HL-60 (cell line): Measurements from ENCODE around the gene ZNF507.

Experiments
- POLR2AphosphoS5 ChIP-seq: IDR thresholded peaks from 2 replicates; pipeline ENCODE4 v1.6.1; 2012; ENCODE audit warnings: low read depth
- SPI1 ChIP-seq: IDR thresholded peaks from 2 replicates; pipeline ENCODE4 v1.6.1; 2012; ENCODE audit warnings: low read depth, mild to moderate bottlenecking, borderline replicate concordance
- TF ChIP-seq, protein P1 (sequence below): IDR thresholded peaks from 2 replicates; pipeline ENCODE4 v1.6.1; 2012; ENCODE audit warnings: low read depth; ENCODE audit not compliant: insufficient replicate concordance
- TF ChIP-seq, protein P2 (sequence below): IDR thresholded peaks from one replicate; pipeline ENCODE4 v1.5.1; 2011; ENCODE audit warnings: low read length, control low read depth, inconsistent platforms; ENCODE audit not compliant: insufficient read depth

- TF ChIP-seq POLR2AphosphoS5 (no peak), SPI1 (no peak)
- TF ChIP-seq, protein P1, sequence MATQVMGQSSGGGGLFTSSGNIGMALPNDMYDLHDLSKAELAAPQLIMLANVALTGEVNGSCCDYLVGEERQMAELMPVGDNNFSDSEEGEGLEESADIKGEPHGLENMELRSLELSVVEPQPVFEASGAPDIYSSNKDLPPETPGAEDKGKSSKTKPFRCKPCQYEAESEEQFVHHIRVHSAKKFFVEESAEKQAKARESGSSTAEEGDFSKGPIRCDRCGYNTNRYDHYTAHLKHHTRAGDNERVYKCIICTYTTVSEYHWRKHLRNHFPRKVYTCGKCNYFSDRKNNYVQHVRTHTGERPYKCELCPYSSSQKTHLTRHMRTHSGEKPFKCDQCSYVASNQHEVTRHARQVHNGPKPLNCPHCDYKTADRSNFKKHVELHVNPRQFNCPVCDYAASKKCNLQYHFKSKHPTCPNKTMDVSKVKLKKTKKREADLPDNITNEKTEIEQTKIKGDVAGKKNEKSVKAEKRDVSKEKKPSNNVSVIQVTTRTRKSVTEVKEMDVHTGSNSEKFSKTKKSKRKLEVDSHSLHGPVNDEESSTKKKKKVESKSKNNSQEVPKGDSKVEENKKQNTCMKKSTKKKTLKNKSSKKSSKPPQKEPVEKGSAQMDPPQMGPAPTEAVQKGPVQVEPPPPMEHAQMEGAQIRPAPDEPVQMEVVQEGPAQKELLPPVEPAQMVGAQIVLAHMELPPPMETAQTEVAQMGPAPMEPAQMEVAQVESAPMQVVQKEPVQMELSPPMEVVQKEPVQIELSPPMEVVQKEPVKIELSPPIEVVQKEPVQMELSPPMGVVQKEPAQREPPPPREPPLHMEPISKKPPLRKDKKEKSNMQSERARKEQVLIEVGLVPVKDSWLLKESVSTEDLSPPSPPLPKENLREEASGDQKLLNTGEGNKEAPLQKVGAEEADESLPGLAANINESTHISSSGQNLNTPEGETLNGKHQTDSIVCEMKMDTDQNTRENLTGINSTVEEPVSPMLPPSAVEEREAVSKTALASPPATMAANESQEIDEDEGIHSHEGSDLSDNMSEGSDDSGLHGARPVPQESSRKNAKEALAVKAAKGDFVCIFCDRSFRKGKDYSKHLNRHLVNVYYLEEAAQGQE, result no peak
- TF ChIP-seq, protein P2, sequence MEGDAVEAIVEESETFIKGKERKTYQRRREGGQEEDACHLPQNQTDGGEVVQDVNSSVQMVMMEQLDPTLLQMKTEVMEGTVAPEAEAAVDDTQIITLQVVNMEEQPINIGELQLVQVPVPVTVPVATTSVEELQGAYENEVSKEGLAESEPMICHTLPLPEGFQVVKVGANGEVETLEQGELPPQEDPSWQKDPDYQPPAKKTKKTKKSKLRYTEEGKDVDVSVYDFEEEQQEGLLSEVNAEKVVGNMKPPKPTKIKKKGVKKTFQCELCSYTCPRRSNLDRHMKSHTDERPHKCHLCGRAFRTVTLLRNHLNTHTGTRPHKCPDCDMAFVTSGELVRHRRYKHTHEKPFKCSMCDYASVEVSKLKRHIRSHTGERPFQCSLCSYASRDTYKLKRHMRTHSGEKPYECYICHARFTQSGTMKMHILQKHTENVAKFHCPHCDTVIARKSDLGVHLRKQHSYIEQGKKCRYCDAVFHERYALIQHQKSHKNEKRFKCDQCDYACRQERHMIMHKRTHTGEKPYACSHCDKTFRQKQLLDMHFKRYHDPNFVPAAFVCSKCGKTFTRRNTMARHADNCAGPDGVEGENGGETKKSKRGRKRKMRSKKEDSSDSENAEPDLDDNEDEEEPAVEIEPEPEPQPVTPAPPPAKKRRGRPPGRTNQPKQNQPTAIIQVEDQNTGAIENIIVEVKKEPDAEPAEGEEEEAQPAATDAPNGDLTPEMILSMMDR, result no peak
Measured at GRCh38 chr19:32355309-32355708, 9.9 kb downstream of the ZNF507 start.
